IMR-90 (cell line): Measurements from ENCODE around the gene OR7A5. TPM values are rescaled to one million over a fixed set of nuclear protein-coding genes. Genes with fewer than 3 reads are reported as not detected.

ENCODE experiments used
- microRNA-seq, 2 experiments: library from miRNA; stranded (forward) in 1 of 2; unstranded in 1 of 2; fragments of 10-50 nt in 1 of 2; fragments of <30 nt in 1 of 2; gene quantifications in 1 of 2; microRNA quantifications in 1 of 2; one replicate each; pipeline versions ENCODE3 to v1.1.0; 2013 to 2020; ENCODE audit not compliant: insufficient read depth in 1 of 2, insufficient read length in 1 of 2, unreplicated experiment in 1 of 2
- polyA plus RNA-seq, 3 experiments: library from polyadenylated mRNA; depleted of rRNA; stranded (reverse); fragments of >200 nt; gene quantifications; 2 replicates each; pipeline ENCODE4 v1.2.3, GENCODE V29; 2012; ENCODE audit warnings: low replicate concordance in 1 of 3
- small RNA-seq, 5 experiments: library from RNA; depleted of rRNA; stranded (forward); fragments of <200 nt; gene quantifications; one replicate each; pipeline ENCODE3, GENCODE V24; 2012
- total RNA-seq: library from RNA; depleted of rRNA; stranded (reverse); fragments of >200 nt; gene quantifications from 2 replicates; pipeline ENCODE4 v1.2.3, GENCODE V29; 2012; rRNA removed

The OR7A5 gene
- total and polyA plus RNA-seq, 2 of the 4 experiments (the other 2 are of a cell fraction): not detected

Small RNA genes lying within 50 kb of the gene (microRNA-seq; reads per million reads assigned to microRNA genes)
- gene AC005255.1 (ENCODE audit: insufficient read depth, insufficient read length): not detected

Small RNA genes lying within 50 kb of the gene (small RNA-seq; reads per million reads assigned to genes)
- 0 to 1.2 (median 0) reads per million in 5 experiments for gene AC005255.1

Other genes with a start within 250 kb of the OR7A5 start
- not detected in 2 replicates for gene ADGRE3, start 160.3 kb downstream of the OR7A5 start, total RNA-seq
- not detected in 2 replicates for gene ADGRE3, start 160.3 kb downstream of the OR7A5 start, polyA plus RNA-seq (2012; rRNA removed)
- 11.9 and 15.1 TPM in 2 replicates for gene ZNF333, start 145.1 kb downstream of the OR7A5 start, total RNA-seq
- 8.2 and 9.8 TPM in 2 replicates for gene ZNF333, start 145.1 kb downstream of the OR7A5 start, polyA plus RNA-seq (2012; rRNA removed)
- gene ADGRE2, start 56.6 kb downstream of the OR7A5 start, total RNA-seq: not detected in 2 replicates
- gene ADGRE2, start 56.6 kb downstream of the OR7A5 start, polyA plus RNA-seq (2012; rRNA removed): not detected in 2 replicates
- gene OR7C1, start within 50 bp of the OR7A5 start, total RNA-seq: not detected in 2 replicates
- gene OR7C1, start within 50 bp of the OR7A5 start, polyA plus RNA-seq (2012; rRNA removed): not detected in 2 replicates
- gene OR7A10, start 13.7 kb upstream of the OR7A5 start, total RNA-seq: not detected in 2 replicates
- gene OR7A10, start 13.7 kb upstream of the OR7A5 start, polyA plus RNA-seq (2012; rRNA removed): not detected in 2 replicates
- gene OR7A17, start 50.9 kb upstream of the OR7A5 start, total RNA-seq: not detected in 2 replicates
- gene OR7A17, start 50.9 kb upstream of the OR7A5 start, polyA plus RNA-seq (2012; rRNA removed): not detected in 2 replicates
- not detected in 2 replicates for gene OR7C2, start 106.3 kb upstream of the OR7A5 start, total RNA-seq
- gene OR7C2, start 106.3 kb upstream of the OR7A5 start, polyA plus RNA-seq (2012; rRNA removed): not detected in 2 replicates
- gene SLC1A6, start 144.7 kb upstream of the OR7A5 start, total RNA-seq: not detected in 2 replicates
- not detected in 2 replicates for gene SLC1A6, start 144.7 kb upstream of the OR7A5 start, polyA plus RNA-seq (2012; rRNA removed)
- gene CASP14, start 214.3 kb upstream of the OR7A5 start, total RNA-seq: not detected in 2 replicates
- gene CASP14, start 214.3 kb upstream of the OR7A5 start, polyA plus RNA-seq (2012; rRNA removed): not detected in 2 replicates
- gene OR1I1, start 247.0 kb upstream of the OR7A5 start, total RNA-seq: not detected in 2 replicates
- gene OR1I1, start 247.0 kb upstream of the OR7A5 start, polyA plus RNA-seq (2012; rRNA removed): not detected in 2 replicates